ENCODE results near the gene SCN7A.

DNA sequence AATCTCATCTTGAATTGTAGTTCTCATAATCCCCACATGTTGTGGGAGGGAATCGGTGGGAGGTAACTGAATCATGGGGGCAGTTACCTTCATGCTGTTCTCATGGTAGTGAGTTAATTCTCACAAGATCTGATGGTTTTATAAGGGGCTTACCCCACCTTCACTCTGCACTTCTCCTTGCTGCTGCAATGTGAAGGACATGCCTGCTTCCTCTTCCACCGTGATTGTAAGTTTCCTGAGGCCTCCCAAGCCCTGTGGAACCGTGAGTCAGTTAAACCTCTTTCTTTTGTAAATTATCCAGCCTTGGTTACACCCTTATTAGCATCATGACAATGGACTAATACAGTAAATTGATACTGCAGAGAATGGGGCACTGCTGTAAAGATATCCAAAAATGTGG is 57.9 kb downstream of the SCN7A start:
- TF ChIP-seq, protein P1, sequence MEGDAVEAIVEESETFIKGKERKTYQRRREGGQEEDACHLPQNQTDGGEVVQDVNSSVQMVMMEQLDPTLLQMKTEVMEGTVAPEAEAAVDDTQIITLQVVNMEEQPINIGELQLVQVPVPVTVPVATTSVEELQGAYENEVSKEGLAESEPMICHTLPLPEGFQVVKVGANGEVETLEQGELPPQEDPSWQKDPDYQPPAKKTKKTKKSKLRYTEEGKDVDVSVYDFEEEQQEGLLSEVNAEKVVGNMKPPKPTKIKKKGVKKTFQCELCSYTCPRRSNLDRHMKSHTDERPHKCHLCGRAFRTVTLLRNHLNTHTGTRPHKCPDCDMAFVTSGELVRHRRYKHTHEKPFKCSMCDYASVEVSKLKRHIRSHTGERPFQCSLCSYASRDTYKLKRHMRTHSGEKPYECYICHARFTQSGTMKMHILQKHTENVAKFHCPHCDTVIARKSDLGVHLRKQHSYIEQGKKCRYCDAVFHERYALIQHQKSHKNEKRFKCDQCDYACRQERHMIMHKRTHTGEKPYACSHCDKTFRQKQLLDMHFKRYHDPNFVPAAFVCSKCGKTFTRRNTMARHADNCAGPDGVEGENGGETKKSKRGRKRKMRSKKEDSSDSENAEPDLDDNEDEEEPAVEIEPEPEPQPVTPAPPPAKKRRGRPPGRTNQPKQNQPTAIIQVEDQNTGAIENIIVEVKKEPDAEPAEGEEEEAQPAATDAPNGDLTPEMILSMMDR (IDR thresholded peaks at IDR 0.05; ENCODE audit: low read depth, low read length, missing input control): no peak
- TF ChIP-seq, protein P2, sequence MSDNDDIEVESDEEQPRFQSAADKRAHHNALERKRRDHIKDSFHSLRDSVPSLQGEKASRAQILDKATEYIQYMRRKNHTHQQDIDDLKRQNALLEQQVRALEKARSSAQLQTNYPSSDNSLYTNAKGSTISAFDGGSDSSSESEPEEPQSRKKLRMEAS (IDR thresholded peaks at IDR 0.05): no peak
- TF ChIP-seq FOXA1 (IDR thresholded peaks at IDR 0.05) (no peak), TAF1 (conservative IDR thresholded peaks at IDR 0.05) (no peak), JUND (IDR thresholded peaks at IDR 0.05) (no peak), NR2F2 (IDR thresholded peaks at IDR 0.05) (no peak)
- TF ChIP-seq, protein P3, sequence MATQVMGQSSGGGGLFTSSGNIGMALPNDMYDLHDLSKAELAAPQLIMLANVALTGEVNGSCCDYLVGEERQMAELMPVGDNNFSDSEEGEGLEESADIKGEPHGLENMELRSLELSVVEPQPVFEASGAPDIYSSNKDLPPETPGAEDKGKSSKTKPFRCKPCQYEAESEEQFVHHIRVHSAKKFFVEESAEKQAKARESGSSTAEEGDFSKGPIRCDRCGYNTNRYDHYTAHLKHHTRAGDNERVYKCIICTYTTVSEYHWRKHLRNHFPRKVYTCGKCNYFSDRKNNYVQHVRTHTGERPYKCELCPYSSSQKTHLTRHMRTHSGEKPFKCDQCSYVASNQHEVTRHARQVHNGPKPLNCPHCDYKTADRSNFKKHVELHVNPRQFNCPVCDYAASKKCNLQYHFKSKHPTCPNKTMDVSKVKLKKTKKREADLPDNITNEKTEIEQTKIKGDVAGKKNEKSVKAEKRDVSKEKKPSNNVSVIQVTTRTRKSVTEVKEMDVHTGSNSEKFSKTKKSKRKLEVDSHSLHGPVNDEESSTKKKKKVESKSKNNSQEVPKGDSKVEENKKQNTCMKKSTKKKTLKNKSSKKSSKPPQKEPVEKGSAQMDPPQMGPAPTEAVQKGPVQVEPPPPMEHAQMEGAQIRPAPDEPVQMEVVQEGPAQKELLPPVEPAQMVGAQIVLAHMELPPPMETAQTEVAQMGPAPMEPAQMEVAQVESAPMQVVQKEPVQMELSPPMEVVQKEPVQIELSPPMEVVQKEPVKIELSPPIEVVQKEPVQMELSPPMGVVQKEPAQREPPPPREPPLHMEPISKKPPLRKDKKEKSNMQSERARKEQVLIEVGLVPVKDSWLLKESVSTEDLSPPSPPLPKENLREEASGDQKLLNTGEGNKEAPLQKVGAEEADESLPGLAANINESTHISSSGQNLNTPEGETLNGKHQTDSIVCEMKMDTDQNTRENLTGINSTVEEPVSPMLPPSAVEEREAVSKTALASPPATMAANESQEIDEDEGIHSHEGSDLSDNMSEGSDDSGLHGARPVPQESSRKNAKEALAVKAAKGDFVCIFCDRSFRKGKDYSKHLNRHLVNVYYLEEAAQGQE (IDR thresholded peaks at IDR 0.05): no peak
- TF ChIP-seq, protein P4, sequence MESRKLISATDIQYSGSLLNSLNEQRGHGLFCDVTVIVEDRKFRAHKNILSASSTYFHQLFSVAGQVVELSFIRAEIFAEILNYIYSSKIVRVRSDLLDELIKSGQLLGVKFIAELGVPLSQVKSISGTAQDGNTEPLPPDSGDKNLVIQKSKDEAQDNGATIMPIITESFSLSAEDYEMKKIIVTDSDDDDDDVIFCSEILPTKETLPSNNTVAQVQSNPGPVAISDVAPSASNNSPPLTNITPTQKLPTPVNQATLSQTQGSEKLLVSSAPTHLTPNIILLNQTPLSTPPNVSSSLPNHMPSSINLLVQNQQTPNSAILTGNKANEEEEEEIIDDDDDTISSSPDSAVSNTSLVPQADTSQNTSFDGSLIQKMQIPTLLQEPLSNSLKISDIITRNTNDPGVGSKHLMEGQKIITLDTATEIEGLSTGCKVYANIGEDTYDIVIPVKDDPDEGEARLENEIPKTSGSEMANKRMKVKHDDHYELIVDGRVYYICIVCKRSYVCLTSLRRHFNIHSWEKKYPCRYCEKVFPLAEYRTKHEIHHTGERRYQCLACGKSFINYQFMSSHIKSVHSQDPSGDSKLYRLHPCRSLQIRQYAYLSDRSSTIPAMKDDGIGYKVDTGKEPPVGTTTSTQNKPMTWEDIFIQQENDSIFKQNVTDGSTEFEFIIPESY (IDR thresholded peaks at IDR 0.05): no peak
